Endodermal cell (in vitro differentiated cells): ENCODE results near the gene MRGPRE. TPM values are rescaled to one million over a fixed set of nuclear protein-coding genes. Genes with fewer than 3 reads are reported as not detected.

Source experiments
- DNase-seq: peaks from one replicate; pipeline ENCODE4 v3.0.0-alpha.2; 2017
- H3K27ac ChIP-seq: 2 replicates; pipeline ENCODE4 v1.5.1; 2013; ENCODE audit warnings: mild to moderate bottlenecking, low read depth, low read length, moderate library complexity
- H3K27me3 ChIP-seq: 2 replicates; pipeline ENCODE4 v1.6.1; 2013; ENCODE audit warnings: mild to moderate bottlenecking, low read length, moderate library complexity; ENCODE audit not compliant: insufficient read depth, control insufficient read depth, poor library complexity, severe bottlenecking
- H3K36me3 ChIP-seq: 2 replicates; pipeline ENCODE4 v1.7.0; 2013; ENCODE audit warnings: mild to moderate bottlenecking, low read length, moderate library complexity; ENCODE audit not compliant: control insufficient read depth, insufficient read depth
- H3K4me1 ChIP-seq: one replicate; pipeline ENCODE4 v1.7.0; 2013; ENCODE audit warnings: low read length; ENCODE audit not compliant: control insufficient read depth, insufficient read depth
- H3K4me3 ChIP-seq: 2 replicates; pipeline ENCODE4 v1.5.1; 2013; ENCODE audit warnings: mild to moderate bottlenecking, low read length, moderate library complexity
- H3K9ac ChIP-seq: 2 replicates; pipeline ENCODE4 v1.6.1; 2013; ENCODE audit warnings: mild to moderate bottlenecking, low read length, moderate library complexity; ENCODE audit not compliant: poor library complexity, severe bottlenecking; ENCODE audit errors: extremely low read depth
- H3K9me3 ChIP-seq: 2 replicates; pipeline ENCODE4 v1.6.1; 2013; ENCODE audit warnings: mild to moderate bottlenecking, low read length, moderate library complexity; ENCODE audit not compliant: control insufficient read depth
- H3K27ac Mint-ChIP-seq: 2 replicates; pipeline ENCODE4 v1.8.0; 2020; ENCODE audit warnings: mixed read lengths
- H3K27me3 Mint-ChIP-seq: 2 replicates; pipeline ENCODE4 v1.8.0; 2021; ENCODE audit warnings: mild to moderate bottlenecking, mixed read lengths; ENCODE audit not compliant: insufficient read depth
- H3K36me3 Mint-ChIP-seq: 2 replicates; pipeline ENCODE4 v1.8.0; 2020; ENCODE audit warnings: low read depth, mixed read lengths
- H3K4me1 Mint-ChIP-seq: 2 replicates; pipeline ENCODE4 v1.8.0; 2020; ENCODE audit warnings: mixed read lengths
- H3K4me3 Mint-ChIP-seq: 2 replicates; pipeline ENCODE4 v1.8.0; 2020; ENCODE audit warnings: mild to moderate bottlenecking, moderate library complexity, mixed read lengths
- H3K9me3 Mint-ChIP-seq: 2 replicates; pipeline ENCODE4 v1.8.0; 2020; ENCODE audit warnings: mild to moderate bottlenecking, mixed read lengths
- CTCF ChIP-seq: fragments of 200-600 bp; sonication (generic); conservative IDR thresholded peaks from 2 replicates; pipeline ENCODE4 v1.5.0; 2021; ENCODE audit warnings: antibody characterized with exemption, mild to moderate bottlenecking
- WGBS, 2 experiments: methylation state at CpG; one replicate each; pipeline versions ENCODE4 v1.1.5 to v1.1.7; 2013; ENCODE audit warnings: missing lambda C conversion rate in 2 of 2, mixed read lengths in 1 of 2; ENCODE audit not compliant: insufficient coverage in 1 of 2, insufficient read length in 1 of 2; 5-methylcytosine and 5-hydroxymethylcytosine counted together
- total RNA-seq, 2 donors: library from RNA; stranded (reverse); fragmentation: NEBNext Ultra II Directional in 1 of 2; extraction: Animal tissue kit (Norgen Biotek cat#: 25700) in 1 of 2; gene quantifications; 2 replicates in 1 of 2; 3 replicates in 1 of 2; pipeline ENCODE4 v1.2.1, GENCODE V29; 2021

Gene MRGPRE
- total RNA-seq, 2 donors from 2014 or later = not detected

- peaks cover 13% of the 10 kb centered on the region for H3K27me3 Mint-ChIP-seq
- no peaks in the 10 kb centered on the region for H3K4me1 ChIP-seq
- H3K27ac Mint-ChIP-seq = no peak overlapping the region
- H3K4me1 Mint-ChIP-seq = no peaks in the 10 kb centered on the region
- TF ChIP-seq CTCF = no peak
- H3K9ac ChIP-seq = no peak overlapping the region
- DNase-seq = no peak
- peaks cover 66% of the 10 kb centered on the region for H3K27me3 ChIP-seq
- H3K27ac ChIP-seq = no peak overlapping the region
- no peaks in the 10 kb centered on the region for H3K36me3 Mint-ChIP-seq
- H3K36me3 ChIP-seq = no peaks in the 10 kb centered on the region
- H3K4me3 ChIP-seq = no peak overlapping the region
- H3K9me3 Mint-ChIP-seq = peaks cover 10% of the 10 kb centered on the region
- H3K9me3 ChIP-seq = peaks cover 12% of the 10 kb centered on the region
- no peak overlapping the region for H3K4me3 Mint-ChIP-seq
- 91% methylated on average over 4 to 6 of the region's 6 CpGs for WGBS, 2 experiments
Observed at GRCh38 chr11:3208272-3208671, 23.9 kb downstream of the MRGPRE start.

- WGBS, 2 experiments = 84 to 87% methylated on average over 5 to 8 of the region's 8 CpGs
- peaks cover 10% of the 10 kb centered on the region for H3K9me3 Mint-ChIP-seq
- H3K27ac ChIP-seq = no peak overlapping the region
- DNase-seq = no peak
- H3K9me3 ChIP-seq = peaks cover 12% of the 10 kb centered on the region
- H3K4me1 Mint-ChIP-seq = no peaks in the 10 kb centered on the region
- no peak overlapping the region for H3K4me3 Mint-ChIP-seq
- no peak for TF ChIP-seq CTCF
- peaks cover 3% of the 10 kb centered on the region for H3K4me1 ChIP-seq
- no peak overlapping the region for H3K4me3 ChIP-seq
- H3K9ac ChIP-seq = no peak overlapping the region
- no peaks in the 10 kb centered on the region for H3K36me3 Mint-ChIP-seq
- peaks cover 69% of the 10 kb centered on the region for H3K27me3 ChIP-seq
- peaks cover 17% of the 10 kb centered on the region for H3K27me3 Mint-ChIP-seq
- no peak overlapping the region for H3K27ac Mint-ChIP-seq
- no peaks in the 10 kb centered on the region for H3K36me3 ChIP-seq
Observed at GRCh38 chr11:3207526-3208189, 24.6 kb downstream of the MRGPRE start.

DNA sequence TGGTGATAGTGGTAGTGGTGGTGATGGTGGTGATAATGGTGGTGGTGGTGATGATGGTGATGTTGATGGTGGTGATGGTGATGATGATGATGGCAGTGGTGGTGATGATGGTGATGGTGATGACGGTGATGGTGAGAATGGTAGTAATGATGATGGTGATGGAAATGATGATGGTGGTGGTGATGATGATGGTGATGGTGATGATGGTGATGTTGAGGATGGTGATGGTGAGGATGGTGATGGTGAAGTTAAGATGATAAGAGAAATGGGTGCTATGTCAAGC lies 25.4 kb downstream of the MRGPRE start:
- H3K4me3 Mint-ChIP-seq = no peak overlapping the region
- peaks cover 10% of the 10 kb centered on the region for H3K9me3 Mint-ChIP-seq
- H3K9ac ChIP-seq = no peak overlapping the region
- no peak for TF ChIP-seq CTCF
- H3K4me3 ChIP-seq = no peak overlapping the region
- H3K4me1 ChIP-seq = peaks cover 3% of the 10 kb centered on the region
- no peaks in the 10 kb centered on the region for H3K36me3 ChIP-seq
- H3K27ac Mint-ChIP-seq = no peak overlapping the region
- peaks cover 77% of the 10 kb centered on the region for H3K27me3 ChIP-seq
- WGBS, 2 experiments = 90 to 95% methylated on average over 1 of the region's 1 CpG
- no peaks in the 10 kb centered on the region for H3K36me3 Mint-ChIP-seq
- no peak overlapping the region for H3K27ac ChIP-seq
- H3K4me1 Mint-ChIP-seq = no peaks in the 10 kb centered on the region
- H3K9me3 ChIP-seq = peaks cover 9% of the 10 kb centered on the region
- no peak for DNase-seq
- peaks cover 25% of the 10 kb centered on the region for H3K27me3 Mint-ChIP-seq
